ENCODE results near the gene RIIAD1. TPM values are rescaled to one million over a fixed set of nuclear protein-coding genes. Genes with fewer than 3 reads are reported as not detected.
A peak's percentile ranks its signal among the peaks of the same experiment; 100 is the strongest.

RIIAD1 gene, protein sequence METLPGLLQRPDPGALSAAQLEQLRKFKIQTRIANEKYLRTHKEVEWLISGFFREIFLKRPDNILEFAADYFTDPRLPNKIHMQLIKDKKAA
- total RNA-seq (ENCODE audit: low replicate concordance), result not detected in 2 replicates

DNA sequence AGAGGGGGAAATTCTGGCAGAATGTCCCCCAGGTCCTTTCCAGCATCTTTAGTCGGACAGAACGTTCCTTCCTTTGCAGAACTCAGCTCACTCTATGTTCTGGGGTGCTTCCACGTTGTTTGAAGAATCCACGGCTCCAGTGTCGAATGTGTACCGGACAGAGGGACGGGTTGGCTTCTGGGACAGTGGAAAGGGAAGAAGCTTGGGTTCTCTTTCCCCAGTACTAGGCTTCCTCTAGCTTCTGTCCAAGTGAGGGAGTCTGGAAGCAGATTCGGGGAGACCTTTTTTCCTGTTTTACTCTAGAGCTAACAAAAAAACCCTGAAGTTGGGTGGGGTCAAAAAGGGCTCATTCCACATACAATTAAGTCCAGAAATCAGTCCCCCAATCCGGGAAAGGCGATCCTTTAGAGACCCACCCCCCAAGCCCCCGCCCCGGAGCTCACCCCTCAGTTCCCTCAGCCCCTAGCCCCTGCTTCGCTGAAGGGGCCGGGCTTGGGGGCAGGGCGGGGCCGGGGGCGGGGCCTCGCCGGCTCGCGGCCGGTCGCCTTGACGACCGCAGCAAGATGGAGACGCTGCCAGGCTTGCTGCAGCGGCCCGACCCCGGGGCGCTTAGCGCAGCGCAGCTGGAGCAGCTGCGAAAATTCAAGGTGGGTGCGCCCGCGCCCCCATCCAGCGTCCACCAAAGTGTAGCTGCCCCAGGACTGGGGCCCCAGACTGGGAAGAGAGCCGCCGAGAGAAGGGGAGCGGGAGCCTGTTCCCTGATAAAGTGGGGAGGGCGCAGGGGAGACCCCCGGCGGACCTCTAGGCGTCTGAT lies at the start of gene RIIAD1:
Gene RIIAD1, plus strand, starts transcription at position 549 of the 814 bp plus-strand sequence. Its CDS starts 15 bp downstream, at position 564.
- Histone ChIP-seq H3K27ac (no peak within 1 kb of the TSS), H4K20me1 (ENCODE audit: low read depth) (peaks cover 21% of the 10 kb centered on the region), H3K27me3 (peaks cover 75% of the 10 kb centered on the region), H3K4me3 (peak within 1 kb of the TSS; percentile 63), H3K9ac (no peak within 1 kb of the TSS), H3K9me3 (ENCODE audit: low read depth) (no peaks in the 10 kb centered on the region), H3K36me3 (no peaks in the 10 kb centered on the region), H3F3A (ENCODE audit: low read depth) (peaks cover 23% of the 10 kb centered on the region), H3K79me2 (ENCODE audit: low read depth) (no peaks in the 10 kb centered on the region), H3K4me1 (peaks cover 26% of the 10 kb centered on the region), H2AFZ (replicated peaks) (peak within 1 kb of the TSS; percentile 64), H3K4me2 (peak within 1 kb of the TSS; percentile 89)
- Mint-ChIP-seq H3K36me3 (no peaks in the 10 kb centered on the region), H3K27ac (no peak within 1 kb of the TSS), H3K27me3 (ENCODE audit: insufficient read depth, low read depth) (peaks cover 55% of the 10 kb centered on the region), H3K4me1 (peaks cover 38% of the 10 kb centered on the region), H3K9me3 (no peaks in the 10 kb centered on the region), H3K4me3 (peak within 1 kb of the TSS; percentile 82)
- TF ChIP-seq EZH2phosphoT487 (IDR thresholded peaks at IDR 0.05) (no peak), EZH2 (IDR thresholded peaks at IDR 0.05) (peak; percentile 79)
- peak; percentile 89 for DNase-seq (ENCODE audit: low spot score)

DNA sequence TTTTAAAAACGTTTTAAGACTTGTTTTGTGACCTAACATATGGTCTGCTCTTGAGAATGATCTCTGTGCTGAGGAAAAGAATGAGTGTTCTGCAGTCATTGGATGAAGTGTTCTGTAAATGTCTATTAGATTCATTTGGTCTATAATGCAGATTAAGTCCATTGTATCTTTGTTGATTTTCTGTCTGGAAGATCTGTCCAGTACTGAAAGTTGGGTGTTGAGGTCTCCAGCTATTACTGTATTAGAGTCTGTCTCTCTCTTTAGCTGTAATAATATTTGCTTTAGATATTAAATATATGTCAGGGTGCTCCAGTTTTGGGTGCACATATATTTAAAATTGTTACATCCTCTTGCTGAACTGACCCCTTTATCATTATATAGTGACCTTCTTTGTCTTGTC lies 47.9 kb upstream of the RIIAD1 start:
- Histone ChIP-seq H3K4me1 (no peaks in the 10 kb centered on the region), H3K9me3 (ENCODE audit: low read depth) (no peaks in the 10 kb centered on the region), H2AFZ (replicated peaks) (no peak overlapping the region), H4K20me1 (ENCODE audit: low read depth) (peaks cover 3% of the 10 kb centered on the region), H3F3A (ENCODE audit: low read depth) (peaks cover 3% of the 10 kb centered on the region), H3K4me2 (no peak overlapping the region), H3K9ac (no peak overlapping the region), H3K79me2 (ENCODE audit: low read depth) (peaks cover 6% of the 10 kb centered on the region), H3K27ac (no peak overlapping the region), H3K4me3 (no peak overlapping the region), H3K36me3 (peaks cover 21% of the 10 kb centered on the region), H3K27me3 (no peaks in the 10 kb centered on the region)
- TF ChIP-seq, protein P1, sequence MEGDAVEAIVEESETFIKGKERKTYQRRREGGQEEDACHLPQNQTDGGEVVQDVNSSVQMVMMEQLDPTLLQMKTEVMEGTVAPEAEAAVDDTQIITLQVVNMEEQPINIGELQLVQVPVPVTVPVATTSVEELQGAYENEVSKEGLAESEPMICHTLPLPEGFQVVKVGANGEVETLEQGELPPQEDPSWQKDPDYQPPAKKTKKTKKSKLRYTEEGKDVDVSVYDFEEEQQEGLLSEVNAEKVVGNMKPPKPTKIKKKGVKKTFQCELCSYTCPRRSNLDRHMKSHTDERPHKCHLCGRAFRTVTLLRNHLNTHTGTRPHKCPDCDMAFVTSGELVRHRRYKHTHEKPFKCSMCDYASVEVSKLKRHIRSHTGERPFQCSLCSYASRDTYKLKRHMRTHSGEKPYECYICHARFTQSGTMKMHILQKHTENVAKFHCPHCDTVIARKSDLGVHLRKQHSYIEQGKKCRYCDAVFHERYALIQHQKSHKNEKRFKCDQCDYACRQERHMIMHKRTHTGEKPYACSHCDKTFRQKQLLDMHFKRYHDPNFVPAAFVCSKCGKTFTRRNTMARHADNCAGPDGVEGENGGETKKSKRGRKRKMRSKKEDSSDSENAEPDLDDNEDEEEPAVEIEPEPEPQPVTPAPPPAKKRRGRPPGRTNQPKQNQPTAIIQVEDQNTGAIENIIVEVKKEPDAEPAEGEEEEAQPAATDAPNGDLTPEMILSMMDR (IDR thresholded peaks at IDR 0.05), result no peak
- no peak for TF ChIP-seq EZH2phosphoT487 (IDR thresholded peaks at IDR 0.05)
- TF ChIP-seq EZH2 (IDR thresholded peaks at IDR 0.05), result no peak
- no peaks in the 10 kb centered on the region for H3K27me3 Mint-ChIP-seq (ENCODE audit: insufficient read depth, low read depth)
- H3K9me3 Mint-ChIP-seq, result peaks cover 16% of the 10 kb centered on the region
- H3K36me3 Mint-ChIP-seq, result peaks cover 34% of the 10 kb centered on the region
- no peaks in the 10 kb centered on the region for H3K4me1 Mint-ChIP-seq
- no peak overlapping the region for H3K4me3 Mint-ChIP-seq
- no peak for DNase-seq (ENCODE audit: low spot score)
- no peak overlapping the region for H3K27ac Mint-ChIP-seq

DNA sequence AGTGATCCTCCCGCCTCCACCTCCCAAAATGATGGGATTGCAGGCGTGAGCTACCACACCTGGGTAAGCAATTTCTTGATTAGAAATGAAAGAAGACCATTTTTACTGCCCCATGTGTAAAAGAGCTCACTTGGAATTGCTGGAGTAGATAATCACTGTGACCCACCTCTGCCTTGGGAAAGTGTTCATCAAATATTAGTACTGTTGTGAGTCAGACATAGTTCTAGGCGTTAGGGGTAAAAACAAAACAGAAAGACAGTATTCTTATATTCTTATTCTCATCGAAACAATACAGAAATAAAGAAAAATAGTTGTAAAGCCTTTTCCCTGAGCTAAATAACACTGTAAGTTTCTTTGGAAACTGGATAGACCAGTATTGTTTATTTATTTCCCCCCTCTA lies 40.9 kb upstream of the RIIAD1 start:
- no peak overlapping the region for H3K4me3 Mint-ChIP-seq
- Histone ChIP-seq H4K20me1 (ENCODE audit: low read depth) (no peaks in the 10 kb centered on the region), H3K79me2 (ENCODE audit: low read depth) (no peaks in the 10 kb centered on the region), H3K4me2 (no peak overlapping the region), H3K27me3 (no peaks in the 10 kb centered on the region), H3K9ac (no peak overlapping the region), H3K27ac (no peak overlapping the region), H3K4me1 (no peaks in the 10 kb centered on the region), H3F3A (ENCODE audit: low read depth) (no peaks in the 10 kb centered on the region), H3K36me3 (peaks cover under 1% of the 10 kb centered on the region), H2AFZ (replicated peaks) (no peak overlapping the region), H3K9me3 (ENCODE audit: low read depth) (no peaks in the 10 kb centered on the region), H3K4me3 (no peak overlapping the region)
- TF ChIP-seq EZH2phosphoT487 (IDR thresholded peaks at IDR 0.05), result no peak
- TF ChIP-seq EZH2 (IDR thresholded peaks at IDR 0.05), result no peak
- TF ChIP-seq, protein P1 (IDR thresholded peaks at IDR 0.05), result no peak
- DNase-seq (ENCODE audit: low spot score), result no peak
- H3K27ac Mint-ChIP-seq, result no peak overlapping the region
- no peaks in the 10 kb centered on the region for H3K9me3 Mint-ChIP-seq
- no peaks in the 10 kb centered on the region for H3K4me1 Mint-ChIP-seq
- H3K36me3 Mint-ChIP-seq, result peaks cover 9% of the 10 kb centered on the region
- no peaks in the 10 kb centered on the region for H3K27me3 Mint-ChIP-seq (ENCODE audit: insufficient read depth, low read depth)

DNA sequence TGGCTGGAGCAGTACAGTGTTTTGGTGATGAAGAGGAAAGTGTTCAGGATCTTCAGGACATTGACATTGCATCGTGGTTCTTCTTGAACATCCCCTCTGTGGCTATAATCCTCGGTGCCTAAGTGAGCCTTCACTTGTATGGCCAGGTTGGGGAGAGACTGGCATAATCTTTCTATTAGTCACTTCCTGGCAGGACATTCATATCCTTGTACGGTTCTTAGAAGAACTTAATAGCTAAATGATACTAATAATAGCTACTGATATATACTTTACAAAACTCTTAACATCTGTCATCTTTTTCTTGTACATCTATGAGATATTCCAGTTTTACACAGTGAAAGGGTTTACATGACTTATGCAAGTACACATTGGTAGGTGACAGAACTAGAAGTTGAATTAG lies 40.5 kb upstream of the RIIAD1 start:
- Mint-ChIP-seq H3K4me1 (no peaks in the 10 kb centered on the region), H3K36me3 (peaks cover 10% of the 10 kb centered on the region), H3K27ac (no peak overlapping the region), H3K27me3 (ENCODE audit: insufficient read depth, low read depth) (no peaks in the 10 kb centered on the region), H3K4me3 (no peak overlapping the region), H3K9me3 (no peaks in the 10 kb centered on the region)
- no peaks in the 10 kb centered on the region for H3F3A ChIP-seq (ENCODE audit: low read depth)
- no peaks in the 10 kb centered on the region for H3K27me3 ChIP-seq
- no peaks in the 10 kb centered on the region for H4K20me1 ChIP-seq (ENCODE audit: low read depth)
- TF ChIP-seq EZH2phosphoT487 (IDR thresholded peaks at IDR 0.05) (no peak), EZH2 (IDR thresholded peaks at IDR 0.05) (no peak)
- TF ChIP-seq, protein P1 (IDR thresholded peaks at IDR 0.05), result no peak
- no peaks in the 10 kb centered on the region for H3K9me3 ChIP-seq (ENCODE audit: low read depth)
- no peak overlapping the region for H3K27ac ChIP-seq
- H3K36me3 ChIP-seq, result no peaks in the 10 kb centered on the region
- H3K9ac ChIP-seq, result no peak overlapping the region
- no peak overlapping the region for H2AFZ ChIP-seq (replicated peaks)
- no peaks in the 10 kb centered on the region for H3K4me1 ChIP-seq
- H3K4me3 ChIP-seq, result no peak overlapping the region
- H3K4me2 ChIP-seq, result no peak overlapping the region
- H3K79me2 ChIP-seq (ENCODE audit: low read depth), result no peaks in the 10 kb centered on the region
- no peak for DNase-seq (ENCODE audit: low spot score)
